ENCODE data around the gene TCF7L1.
"Not testable (repeated sequence)": the region's sequence is repeated elsewhere in the genome, so short reads cannot be mapped to it uniquely, and the experiment has no call there.

The TCF7L1 gene

DNA sequence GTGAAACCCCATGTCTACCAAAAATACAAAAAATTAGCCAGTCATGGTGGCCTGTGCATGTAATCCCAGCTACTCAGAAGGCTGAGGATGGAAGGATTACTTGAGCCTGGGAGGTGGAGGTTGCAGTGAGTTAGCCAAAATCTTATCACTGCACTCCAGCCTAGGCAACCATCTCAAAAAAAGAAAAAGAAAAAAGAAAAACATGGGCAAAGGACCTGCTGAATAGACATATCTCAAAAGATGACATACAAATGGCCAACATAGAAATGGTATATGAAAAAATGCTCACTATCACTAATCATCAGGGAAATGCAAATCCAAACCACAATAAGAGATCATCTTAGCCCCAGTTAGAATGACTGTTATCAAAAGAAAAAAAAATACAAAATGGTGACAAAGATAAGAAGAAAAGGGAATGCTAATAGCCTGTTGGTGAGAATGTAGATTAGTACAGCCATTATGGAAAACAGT lies 196.0 kb downstream of the TCF7L1 start:
- DNase-seq: no peak

DNA sequence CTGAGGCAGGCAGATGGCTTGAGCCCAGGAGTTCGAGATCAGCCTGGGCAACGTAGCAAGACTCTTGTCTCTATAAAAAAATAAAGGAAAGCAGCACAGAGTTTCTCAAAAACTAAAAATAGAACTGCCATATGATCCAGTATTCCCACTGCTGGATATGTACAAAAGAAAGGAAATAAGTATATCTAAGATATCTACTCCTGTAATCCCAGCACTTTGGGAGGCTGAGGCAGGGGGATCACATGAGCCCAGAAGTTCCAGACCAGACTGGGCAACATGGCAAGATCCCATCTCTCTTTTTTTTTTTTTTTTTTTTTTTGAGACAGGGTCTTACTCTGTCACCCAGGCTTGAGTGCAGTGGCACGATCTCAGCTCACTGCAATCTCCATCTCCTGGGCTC lies 196.5 kb downstream of the TCF7L1 start:
- not testable (repeated sequence) for DNase-seq

DNA sequence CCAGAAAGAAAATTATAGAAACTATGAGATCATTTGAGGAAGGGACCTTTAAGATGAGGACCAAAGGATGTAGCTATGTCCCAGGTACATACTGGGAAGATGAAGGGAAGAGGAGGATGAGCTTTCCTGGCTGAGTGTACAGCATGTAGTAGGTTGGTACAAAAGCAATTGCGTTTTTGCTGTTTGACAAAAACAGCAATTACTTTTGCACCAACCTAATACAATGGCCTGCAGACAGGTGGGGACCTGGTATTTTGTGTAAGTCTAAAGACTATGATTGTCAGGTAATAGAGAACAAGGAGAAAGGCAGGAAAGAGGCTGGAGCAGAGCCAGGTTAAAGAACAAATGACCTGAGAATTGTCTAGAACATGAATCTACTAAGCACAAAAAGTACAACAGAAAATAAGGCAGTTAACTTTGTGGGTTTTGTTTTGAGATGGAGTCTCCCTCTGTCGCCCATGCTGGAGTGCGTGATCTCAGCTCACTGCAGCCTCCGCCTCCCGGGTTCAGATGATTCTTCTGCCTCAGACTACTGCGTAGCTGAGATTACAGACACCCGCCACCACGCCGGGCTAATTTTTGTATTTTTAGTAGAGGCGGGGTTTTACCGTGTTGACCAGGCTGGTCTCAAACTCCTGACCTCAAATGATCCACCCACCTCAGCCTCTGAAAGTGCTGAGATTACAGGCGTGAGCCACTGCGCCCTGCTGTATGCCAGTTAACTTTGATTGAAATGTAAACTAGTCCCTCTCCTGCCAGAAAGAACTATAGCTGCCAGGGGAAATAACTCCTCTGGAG lies 197.8 kb downstream of the TCF7L1 start:
- no peak for DNase-seq

DNA sequence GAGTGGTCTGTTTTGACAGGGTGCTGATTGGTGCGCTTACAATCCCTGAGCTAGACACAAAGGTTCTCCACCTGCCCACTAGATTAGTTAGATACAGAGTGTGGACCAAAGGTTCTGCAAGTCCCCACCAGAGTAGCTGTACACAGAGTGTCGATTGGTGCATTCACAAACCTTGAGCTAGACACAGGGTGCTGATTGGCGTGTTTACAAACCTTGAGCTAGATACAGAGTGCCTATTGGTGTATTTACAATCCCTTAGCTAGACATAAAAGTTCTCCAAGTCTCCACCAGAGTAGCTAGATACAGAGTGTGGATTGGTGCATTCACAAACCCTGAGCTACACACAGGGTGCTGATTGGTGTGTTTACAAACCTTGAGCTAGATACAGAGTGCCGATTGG lies 200.7 kb downstream of the TCF7L1 start:
- DNase-seq: not testable (repeated sequence)

DNA sequence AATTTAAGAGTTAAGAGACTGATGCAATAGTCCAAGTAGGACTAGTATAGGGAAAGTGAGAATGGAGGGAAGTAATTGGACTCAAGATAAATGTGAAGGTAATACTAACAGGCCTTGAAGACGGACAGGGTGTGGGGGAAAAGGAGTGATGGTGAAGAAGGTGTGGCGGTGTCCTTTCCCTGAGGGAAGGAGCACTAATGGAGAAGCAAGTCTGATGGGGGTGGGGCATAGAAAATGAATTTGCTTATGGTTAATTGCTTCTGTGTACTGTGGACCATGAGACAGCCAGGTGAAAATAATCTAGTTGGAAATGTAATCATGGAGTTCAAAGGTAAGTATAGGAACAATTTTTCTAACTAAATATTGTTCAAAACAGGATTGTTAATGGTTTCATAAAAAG lies 201.7 kb downstream of the TCF7L1 start:
- DNase-seq: no peak

DNA sequence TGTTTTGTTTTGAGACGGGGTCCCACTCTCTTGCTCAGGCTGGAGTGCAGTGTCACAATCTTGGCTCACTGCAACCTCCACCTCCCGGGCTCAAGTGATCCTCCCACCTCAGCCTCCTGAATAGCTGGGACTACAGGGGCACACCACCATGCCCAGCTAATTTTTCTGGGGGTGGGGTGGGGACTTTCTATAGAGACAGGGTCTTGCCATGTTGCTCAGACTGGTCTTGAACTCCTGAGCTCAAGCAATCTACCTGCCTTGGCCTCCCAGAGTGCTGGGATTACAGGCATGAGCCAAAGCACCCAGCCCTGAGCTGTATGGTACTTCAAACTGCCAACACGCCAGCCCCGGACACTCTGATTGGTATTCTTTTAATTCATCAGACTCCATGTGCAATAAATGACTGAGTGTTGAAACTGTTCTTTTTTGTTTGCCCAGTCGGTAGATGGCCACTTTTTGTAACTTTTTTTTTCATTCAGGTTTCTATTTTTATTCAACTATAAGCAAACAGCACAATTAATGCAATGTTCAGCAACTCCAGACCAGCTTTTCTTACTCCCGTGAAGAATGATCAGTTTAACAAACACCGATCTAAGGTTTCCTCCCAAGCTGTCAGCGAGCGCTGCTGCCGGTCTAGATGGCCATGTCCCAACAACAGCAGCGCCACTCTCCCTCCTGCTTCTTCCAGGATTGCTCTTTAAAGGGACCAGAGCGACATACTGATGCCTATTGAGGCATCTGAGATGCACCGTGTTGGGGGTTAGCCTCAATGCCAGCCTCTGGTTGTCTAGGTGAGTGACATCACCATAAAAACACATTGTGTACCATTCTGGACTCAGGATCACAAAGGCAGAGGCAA lies 207.1 kb downstream of the TCF7L1 start:
- no peak for DNase-seq

DNA sequence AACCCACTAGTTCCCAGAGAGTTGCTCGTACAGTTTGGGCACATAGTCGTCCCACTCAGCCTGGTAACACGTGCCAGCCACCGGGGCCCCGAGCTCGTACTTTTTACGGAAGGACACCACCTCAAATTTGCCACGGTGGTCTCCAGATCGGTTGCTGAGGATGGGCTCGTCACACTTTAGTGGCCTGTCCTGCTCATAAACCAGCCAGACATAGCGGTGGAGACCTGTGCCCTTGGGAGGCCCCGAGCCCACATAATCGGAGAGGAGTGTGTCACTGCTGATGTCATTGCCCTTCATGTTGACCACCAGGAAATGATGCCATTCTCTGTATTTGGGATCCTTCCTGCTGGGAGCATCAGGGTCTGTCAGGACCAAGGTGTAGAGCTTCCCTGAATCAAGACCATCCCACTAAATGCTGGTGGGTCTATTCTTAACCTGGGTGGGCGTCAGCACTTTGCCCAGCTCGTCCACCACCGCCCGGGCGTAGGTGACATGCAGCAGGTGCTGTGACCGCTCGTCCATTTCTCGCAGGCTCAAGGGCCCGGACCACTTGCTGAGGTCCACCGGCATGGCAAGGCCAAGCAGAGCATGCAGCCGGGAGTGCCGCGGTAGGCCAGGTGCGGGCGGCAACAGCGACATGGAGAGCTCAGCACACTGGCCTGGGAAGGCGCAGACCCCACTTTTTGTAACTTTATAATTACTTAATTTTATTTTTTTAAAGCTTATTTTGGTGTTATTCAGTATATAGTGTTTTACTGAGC lies 208.3 kb downstream of the TCF7L1 start:
- DNase-seq: no peak

DNA sequence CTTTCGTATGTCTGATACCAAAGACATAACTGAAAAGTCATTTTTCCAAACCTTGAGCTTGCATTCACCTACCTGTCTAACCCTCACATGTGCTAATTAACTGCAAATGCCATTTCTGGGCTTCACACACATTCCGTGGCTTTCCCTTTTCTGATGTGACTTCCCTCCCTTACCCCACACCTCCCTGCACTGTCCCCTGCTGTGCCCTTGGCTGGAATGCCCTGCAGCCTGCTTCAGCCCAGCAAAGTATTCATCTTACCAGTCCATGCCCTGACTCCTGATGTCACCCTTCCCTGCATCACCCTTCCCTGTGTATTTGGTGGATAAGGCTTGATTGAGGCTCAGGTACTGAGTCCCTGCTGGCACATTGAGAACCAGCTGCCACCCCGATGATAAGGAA lies 209.0 kb downstream of the TCF7L1 start:
- DNase-seq: no peak

DNA sequence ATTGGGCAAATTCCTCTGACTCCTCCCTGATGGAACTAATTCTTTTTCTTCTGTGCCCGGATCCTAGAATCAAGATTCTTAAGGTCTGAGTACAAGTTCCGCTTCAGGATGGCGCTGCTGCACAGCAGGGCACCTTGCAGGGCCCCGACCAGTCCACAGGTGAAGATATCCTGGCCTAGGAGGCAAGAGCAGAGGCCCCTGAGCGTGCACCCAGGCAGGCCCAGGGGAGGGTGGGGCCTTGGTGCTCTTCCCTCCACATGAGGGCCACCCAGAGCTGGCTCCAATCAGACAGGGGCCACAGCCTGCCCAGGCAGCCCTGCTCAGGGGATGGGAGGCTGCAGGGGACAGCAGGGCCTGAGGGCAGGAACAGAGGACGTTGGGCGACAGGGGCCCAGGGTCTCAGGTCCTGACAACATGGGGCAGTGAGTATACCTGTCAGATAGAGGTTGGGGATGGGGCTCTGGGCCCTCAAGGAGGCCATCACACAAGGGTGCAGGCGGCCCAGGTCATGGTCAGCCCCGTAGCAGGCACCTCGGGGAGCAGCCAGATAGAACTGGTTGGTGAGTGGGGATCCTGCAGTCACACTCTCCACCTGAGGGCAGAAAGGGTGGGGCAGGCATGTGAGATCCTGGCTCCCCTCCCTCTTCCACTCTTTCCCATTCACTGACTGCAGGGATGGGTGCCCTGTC lies 210.2 kb downstream of the TCF7L1 start:
- DNase-seq: not testable (repeated sequence)

DNA sequence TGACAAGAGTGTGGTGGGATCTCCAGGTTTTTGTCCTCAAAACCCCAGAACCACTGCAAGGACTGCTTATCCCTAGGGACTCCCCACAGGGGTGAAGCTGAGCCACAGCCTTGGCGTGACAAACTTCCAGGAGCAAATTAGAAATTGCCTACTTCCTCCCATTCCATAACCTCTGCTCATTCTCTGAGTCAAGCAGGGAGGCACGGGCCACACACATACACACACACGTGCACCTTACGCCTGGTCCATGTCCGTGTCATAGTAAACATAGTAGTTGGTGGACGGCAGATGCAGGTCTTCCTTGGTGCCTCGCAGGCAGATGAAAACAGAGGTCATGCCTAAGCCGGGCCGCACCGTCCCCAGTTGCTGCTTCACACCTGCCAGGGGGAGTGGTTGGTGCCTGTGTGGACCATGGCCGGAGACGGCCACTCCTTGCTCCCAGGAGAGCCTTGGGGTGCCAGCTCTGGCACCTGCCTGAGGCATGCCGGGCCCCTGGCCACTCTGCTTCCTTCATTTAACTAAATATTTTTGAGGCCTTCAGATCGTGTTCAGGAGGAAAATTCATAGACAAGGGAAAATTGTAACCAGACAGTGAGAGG lies 211.3 kb downstream of the TCF7L1 start:
- DNase-seq: no peak

DNA sequence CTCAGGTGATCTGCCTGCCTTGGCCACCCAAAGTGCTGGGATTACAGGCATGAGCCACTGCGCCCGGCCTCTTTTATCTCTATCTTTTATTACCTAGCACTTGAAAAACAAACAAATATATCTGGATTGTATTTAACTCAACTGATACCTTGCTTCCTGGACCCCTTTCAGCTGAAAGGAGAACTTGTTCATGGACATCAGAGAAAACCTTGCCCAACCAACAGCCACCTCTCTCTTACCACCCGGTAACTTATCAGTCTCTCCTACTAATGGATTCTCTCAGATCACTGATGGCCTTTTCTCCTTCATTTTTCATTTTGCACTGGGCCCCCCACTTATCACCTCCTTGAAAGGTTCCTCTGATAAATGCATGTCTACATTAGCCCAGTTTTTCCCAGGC lies 214.4 kb downstream of the TCF7L1 start:
- no peak for DNase-seq

DNA sequence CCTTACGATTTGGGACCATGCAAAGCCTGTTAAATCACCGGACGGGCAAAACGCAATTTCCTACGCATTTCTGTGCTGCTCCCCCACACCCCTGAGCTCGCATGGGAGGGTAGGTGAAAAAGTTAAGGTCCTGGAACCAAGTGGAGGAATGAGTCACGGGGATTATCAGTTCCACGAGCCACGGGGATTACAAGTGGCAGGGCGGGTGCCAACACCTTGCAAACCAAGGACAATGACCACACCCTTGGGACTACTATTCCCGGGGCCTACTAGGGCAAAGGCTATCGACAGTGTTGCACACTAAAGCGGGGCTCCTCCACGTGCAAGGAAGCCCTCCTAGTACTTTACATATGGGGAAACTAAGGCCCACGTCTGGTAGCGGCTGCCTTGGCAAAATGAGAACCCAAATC lies 220.7 kb downstream of the TCF7L1 start:
- peak; percentile 43 for DNase-seq

DNA sequence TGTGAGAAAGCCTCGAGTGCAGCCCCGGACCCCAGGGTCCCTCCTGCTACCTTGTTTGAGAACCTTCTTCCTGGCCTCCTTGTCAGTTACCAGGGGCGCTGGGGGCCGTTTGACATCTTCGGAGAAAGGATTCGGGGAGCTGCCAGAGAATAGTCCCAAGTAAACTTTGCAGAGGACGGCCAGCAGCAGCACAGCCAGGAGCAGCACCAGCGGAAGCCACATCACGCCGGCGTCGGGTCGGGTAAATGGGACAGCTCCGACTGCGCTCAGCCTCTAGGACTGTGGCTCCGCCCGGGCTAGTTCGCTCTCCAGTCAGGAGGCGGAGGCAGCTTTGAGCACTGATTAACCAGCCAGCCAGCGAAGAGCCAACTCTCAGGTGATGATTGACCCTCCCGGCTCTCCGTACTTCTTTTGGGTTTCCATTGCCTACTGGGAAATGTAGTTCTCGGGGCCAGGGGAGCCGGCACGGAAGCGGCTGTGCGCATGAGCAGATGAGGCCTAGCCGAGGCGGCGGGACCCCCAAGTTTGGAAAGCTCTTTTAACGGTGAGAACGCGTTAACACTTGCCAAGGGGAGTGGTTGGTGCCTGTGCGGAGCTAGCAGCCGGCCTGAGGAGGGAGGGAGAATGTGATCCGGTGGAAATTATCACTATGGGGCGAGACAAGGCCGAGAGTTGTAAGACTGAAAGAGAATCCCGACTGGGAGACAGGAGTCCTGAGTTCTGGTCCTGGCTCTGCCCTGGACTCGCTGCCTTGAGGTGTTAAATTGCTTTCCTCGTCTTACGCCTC lies 221.3 kb downstream of the TCF7L1 start, which contains the start of the genes ELMOD3 and RETSAT:
TSS of gene ELMOD3 (plus strand) at position 484 of the 787 bp plus-strand sequence. CDS start 2,430 bp downstream, outside the sequence.
TSS of gene RETSAT (minus strand) at position 243 of the 787 bp plus-strand sequence. CDS start at position 222, 21 bp downstream.
- peak; percentile 99 for DNase-seq

DNA sequence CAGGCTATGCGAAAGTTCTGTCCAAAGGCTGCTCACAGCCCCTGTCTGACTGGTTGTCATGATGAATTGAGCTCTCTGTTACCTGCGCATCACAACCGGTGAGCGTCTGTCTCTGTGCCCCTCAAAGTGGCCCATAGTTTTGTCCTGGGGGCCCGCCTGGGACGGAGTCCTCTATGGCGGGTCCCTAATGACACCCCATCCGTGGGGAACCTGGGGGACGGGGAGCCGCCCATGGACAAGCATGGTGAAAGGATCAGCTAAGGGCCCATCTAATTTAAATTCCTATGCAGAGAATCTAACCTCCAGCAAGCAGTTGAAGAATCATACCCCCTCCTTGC lies 221.8 kb downstream of the TCF7L1 start:
- DNase-seq: no peak

DNA sequence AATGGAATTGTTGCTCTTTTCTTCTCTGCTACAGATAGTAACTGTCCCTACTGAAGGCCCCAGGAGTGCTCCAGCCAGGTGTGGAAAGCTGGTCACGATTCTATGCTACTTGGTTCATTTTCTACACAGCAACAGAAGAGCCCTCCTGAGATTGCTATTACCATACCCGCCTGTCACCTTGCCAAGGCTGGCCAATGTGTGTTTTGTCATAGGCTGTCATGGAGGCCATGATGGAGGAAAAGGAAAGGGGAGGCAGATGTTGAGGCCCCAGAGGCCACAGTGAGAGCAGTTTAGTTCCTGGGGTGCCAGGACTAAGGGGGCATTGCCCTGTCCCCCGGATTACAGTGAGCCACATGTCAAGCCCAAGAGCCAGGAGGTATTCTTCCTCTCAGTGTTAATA lies 222.3 kb downstream of the TCF7L1 start:
- no peak for DNase-seq

DNA sequence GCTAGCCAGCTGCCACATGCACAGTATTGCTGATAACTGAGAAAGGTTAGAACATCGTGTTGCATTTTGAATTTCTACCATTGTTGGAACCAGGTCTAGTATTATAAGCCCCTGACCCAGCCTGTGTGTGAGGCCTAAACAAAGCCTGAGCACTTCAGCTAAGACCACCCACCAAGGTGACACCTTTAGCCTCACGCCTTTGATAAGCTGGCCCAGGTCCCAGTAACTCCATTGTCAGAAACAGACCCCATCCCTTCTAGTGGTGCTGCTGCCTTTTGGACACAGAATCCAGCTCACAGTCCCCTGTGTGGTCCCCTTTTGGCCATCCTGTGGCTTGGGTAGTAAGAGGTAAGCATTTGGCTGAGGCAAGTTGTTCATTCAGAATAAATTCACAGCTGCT lies 223.0 kb downstream of the TCF7L1 start:
- no peak for DNase-seq

DNA sequence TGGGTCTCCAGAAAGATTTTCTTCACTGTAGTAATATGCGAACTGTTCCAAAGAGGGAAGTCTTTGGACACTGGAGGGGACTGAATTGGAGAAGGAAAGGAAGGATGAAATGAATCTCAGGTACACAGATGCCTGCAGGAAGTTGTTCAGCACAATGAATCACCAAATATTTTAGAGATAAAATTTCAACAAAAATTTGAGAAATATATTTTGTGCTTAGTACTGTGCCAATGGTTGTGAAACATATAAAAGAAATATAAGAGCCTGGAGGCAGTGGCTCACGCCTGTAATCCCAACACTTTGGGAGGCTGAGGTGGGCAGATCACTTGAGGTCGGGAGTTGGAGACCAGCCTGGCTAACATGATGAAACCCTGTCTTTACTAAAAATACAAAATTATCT lies 224.5 kb downstream of the TCF7L1 start:
- DNase-seq: no peak

Data from left hindlimb (tissue), 1 donor.